HG03175 (cell line): ENCODE data around the gene PPP4R2.

Experiments used
- ATAC-seq: cut with Tn5 transposase; IDR thresholded peaks from one replicate; pipeline ENCODE4 v1.9.1; 2021; ENCODE audit warnings: mild to moderate bottlenecking, moderate library complexity; ENCODE audit not compliant: unreplicated experiment

PPP4R2 gene

DNA sequence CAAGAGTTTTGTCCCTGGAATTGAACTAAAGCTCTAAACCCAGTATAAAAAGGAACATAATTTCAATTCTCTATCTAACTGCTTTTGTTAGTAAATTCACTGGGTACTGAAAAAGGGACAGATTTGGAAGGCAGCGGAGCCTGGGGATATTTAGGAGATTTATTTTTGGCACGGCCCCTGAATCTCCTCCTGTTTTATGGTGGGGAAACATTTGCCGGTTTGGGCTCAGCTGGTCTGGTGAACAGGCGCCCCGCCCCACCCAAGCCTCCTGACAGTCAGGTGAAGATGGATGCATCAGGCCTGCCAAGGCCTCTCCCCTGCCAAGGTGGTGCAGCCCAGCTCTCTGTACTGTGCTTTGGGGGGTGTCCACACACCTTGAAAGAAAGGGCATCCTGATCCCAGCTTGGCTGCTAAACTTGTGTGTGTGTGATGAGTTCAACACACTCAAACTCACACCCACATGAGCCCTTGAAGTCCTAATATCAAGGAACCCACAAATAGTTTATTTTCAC is 111.1 kb downstream of the PPP4R2 start:
- ATAC-seq: no peak

DNA sequence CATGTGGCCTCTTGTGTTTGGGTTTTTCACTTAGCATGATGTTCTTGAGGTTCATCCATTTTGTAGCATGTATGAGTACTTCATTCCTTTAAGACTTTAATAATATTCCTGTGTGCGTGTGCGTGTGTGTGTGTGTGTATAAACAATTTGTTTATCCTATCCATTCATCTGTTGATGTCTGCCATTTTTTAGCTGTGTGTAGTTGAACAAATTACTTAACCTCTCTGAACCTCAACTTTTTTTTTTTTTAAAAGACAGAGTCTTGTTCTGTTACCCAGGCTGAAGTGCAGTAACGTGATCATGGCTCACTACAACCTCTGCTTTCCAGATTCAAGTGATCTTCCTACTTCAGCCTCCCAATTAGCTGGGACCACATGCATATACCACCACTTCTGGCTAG is 112.1 kb downstream of the PPP4R2 start:
- no peak for ATAC-seq

GRCh38 chr3:73110530-73110929 is 113.9 kb downstream of the PPP4R2 start:
- no peak for ATAC-seq

- ATAC-seq: no peak
Observed at GRCh38 chr3:73114711-73115110, 118.1 kb downstream of the PPP4R2 start.

DNA sequence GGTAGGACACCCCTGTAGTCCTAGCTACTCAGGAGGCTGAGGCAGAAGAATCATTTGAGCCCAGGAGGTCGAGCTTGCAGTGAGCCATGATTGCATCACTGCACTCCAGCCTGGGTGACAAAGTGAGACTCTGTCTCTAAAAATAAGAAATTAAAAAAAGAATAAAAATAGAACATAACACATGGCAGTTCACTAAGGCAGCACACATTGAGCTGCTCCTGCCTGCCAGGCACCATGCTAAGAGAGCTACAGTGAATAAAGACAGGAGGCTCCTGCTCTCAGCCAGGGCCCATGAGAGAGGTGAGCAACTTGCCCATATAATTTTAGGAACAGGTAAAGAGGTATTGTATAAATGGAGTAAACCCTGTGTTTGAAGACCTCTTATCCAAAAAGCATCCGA is 119.2 kb downstream of the PPP4R2 start:
- ATAC-seq: no peak
